GM19035 (cell line): ENCODE measurements around the gene CNOT8.
"Not testable (repeated sequence)": the region's sequence is repeated elsewhere in the genome, so short reads cannot be mapped to it uniquely, and the experiment has no call there.

Experiments used
- ATAC-seq: cut with Tn5 transposase; IDR thresholded peaks from one replicate; pipeline ENCODE4 v1.9.1; 2021; ENCODE audit not compliant: unreplicated experiment

Gene CNOT8

DNA sequence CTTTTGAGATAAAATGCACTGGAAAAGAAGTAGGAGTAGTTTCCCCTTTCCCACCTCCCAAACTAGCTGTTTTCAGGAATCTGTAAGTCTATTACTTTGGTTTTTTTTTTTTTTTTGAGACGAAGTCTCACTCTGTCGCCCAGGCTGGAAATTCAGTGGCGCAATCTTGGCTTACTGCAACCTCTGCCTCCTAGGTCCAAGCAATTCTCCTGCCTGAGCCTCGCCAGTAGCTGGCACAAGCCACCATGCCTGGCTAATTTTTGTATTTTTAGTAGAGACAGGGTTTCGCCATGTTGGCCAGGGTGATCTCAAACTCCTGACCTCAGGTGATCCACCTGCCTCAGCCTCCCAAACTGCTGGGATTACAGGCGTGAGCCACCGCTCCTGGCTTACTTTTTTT lies 47.2 kb downstream of the CNOT8 start:
- ATAC-seq = not testable (repeated sequence)

DNA sequence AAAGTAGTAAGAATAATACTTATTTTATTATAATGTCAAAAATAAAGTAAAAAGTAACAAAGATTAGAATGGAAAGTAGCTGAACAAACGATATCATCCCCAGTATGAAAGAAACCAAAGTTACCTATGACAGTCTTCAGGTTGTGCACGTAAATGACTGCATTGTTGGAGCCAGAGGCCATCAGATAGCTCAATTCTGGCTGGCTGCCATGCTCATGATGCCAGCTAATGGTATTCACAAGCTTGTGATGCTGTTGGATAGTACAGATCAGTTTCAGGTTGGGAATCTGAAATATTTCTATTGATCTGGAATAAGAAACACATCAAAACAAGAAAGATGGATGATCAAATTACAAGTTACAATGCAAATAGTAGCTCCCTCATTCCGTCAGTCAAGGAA lies 58.4 kb downstream of the CNOT8 start:
- no peak for ATAC-seq

DNA sequence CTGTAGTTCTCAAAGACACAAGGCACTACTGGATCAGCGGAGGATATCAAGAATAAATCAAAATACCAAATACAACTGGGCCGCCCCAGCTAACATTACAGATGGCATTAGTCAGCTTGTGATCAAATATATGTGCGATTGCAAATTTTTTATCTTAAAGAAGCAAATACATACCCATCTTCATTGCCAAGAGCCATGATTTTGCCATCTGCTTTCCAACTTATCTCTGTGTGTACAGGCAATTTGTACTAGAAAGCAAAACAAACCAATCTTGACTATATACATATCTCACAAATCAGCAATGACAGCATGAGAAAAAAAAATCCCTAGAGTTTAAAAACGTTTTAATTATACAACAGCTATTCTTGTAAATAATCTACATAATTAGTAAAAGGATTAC lies 59.3 kb downstream of the CNOT8 start:
- no peak for ATAC-seq

DNA sequence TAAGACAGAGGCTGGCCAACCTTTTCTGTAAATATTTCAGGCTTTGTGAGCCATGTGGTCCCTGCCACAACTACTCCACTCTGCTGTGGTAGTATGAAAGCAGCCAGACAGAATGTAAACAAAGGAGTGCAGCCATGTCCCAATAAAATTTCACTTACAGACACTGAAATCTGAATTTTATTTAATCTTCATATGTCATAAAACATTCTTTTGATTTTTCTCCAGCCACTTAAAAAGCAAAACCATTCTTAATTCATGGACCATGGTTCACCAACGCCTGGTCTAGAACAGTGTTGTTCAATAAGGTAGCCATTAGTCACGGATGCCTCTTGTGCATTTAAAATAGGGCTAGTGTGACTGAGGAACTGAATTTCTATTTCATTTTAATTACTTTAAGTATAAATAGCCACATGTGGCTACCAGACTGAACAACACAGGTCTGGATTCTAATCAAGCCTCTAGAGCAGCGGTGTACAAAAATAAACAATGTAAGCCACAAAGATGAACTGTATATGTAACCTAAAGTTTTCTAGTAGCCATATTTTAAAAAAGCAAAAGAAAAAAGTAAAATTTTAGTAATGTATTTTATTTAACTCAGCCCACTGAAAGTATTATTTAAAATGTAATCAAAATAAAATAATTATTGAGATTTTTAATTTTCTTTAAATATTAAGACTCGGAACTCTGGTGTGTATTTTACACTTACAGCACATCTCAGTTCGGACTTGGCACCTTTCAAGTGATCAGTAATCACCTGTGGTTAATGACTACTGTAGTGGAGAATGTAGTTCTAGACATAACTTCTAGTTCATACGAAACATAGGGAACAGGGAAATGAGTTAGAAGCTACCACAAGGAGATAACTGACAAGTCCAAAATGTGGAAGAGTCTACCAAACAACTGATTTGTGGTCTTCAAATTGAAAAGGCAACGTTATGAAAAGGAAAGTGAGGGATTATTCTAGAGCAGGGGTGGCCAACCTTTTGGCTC lies 65.3 kb downstream of the CNOT8 start:
- no peak for ATAC-seq
